Measurements from ENCODE around the gene ALDH3A1.
"Not testable (repeated sequence)": the region's sequence is repeated elsewhere in the genome, so short reads cannot be mapped to it uniquely, and the experiment has no call there.

Gene ALDH3A1

DNA sequence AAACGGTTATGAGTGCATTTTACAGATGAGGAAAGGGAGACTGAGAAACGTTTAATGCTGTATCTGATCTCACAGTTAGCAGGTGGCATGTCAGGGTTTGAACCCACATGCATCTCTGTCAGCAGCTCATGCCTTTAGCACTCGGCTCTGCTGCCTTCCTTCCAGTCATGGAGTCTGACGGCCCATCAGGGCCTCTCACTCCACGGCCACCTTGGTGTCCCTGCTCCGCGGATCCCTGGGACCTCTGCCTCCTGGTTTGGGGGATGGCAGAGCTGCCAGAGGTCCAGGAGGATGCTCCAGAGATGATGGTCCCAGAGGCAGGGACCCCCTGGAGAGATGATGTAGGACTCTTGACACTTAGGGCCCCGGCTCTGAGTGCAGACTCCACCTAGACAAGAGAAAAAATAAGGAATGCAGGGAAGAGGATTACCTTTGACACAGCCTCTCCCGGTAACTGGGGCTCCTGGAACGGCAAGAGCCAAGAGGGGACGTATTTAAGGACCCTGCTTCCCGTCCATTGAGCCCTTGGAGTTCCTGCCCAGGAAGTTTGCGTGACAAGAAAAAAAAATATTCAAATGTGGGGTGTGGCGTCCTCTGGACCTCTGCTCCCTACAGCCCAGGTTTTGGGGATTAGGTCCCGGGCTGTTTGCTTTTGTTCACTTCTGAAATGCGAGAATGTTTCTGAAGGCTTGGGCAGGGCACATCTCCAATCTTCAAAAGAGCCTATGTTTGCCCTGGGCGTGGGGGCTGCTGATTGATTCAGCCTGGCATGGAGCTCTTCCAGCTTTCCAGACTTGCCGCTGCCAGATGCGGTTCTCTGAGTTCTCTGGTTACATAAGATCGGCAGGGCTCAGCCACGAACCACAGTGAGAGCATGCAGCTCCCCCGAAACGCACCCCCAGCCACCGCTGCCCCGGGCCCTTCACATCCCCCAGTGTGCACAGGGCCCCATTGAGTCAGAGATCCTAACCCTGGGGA, at the start of gene ALDH3A1:
Gene ALDH3A1, minus strand, starts transcription at position 470 of the 978 bp plus-strand sequence. CDS start 3,169 bp downstream, outside the sequence.
- no peak for DNase-seq (ENCODE audit: low read depth, low spot score)

- DNase-seq (ENCODE audit: low read depth, low spot score): no peak
Observed at GRCh38 chr17:19796457-19796856, 48.4 kb upstream of the ALDH3A1 start.

- DNase-seq (ENCODE audit: low read depth, low spot score): no peak
Observed at GRCh38 chr17:19791918-19792550, 43.9 kb upstream of the ALDH3A1 start.

- no peak for DNase-seq (ENCODE audit: low read depth, low spot score)
Observed at GRCh38 chr17:19787733-19788357, 39.7 kb upstream of the ALDH3A1 start.

DNA sequence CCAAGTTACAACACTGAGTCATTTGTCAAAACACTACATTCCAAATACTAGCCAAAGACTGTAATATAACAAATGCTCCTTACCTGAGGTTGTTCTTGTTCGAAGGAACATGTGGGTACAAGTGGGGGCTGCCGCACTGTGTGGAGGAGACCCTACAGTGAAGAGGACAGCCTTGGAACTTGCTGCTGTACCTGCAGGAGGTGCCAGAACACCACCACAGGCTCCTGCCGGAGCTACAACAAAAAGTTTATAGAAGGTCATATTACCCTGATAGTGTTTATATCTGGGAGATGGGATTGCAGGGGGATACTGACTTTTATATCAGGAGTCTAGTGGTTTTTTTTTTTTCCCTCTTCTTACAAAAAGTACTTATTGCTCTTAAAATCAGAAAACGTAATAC, 37.8 kb upstream of the ALDH3A1 start:
- no peak for DNase-seq (ENCODE audit: low read depth, low spot score)

GRCh38 chr17:19781488-19782458, 33.7 kb upstream of the ALDH3A1 start:
- DNase-seq (ENCODE audit: low read depth, low spot score): no peak

DNA sequence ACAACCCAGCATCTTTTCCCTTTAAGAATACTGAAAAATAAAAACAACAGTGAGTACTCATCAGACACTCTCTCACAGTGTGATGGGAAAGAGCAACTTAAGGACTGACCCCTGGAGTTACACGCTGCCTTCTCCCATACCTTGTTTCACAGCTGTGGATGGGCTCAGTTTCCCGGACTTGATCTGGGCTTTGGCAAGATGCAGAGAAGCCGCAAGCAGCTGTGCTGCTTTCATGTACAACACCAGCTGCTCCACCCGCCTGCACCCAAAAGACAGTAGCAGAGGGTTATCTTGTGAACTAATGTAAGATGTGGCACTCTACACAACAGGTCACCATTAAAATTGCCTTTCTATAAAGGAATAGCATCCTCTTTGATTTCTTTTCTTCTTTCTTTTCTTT, 32.7 kb upstream of the ALDH3A1 start:
- DNase-seq (ENCODE audit: low read depth, low spot score): no peak

- no peak for DNase-seq (ENCODE audit: low read depth, low spot score)
Observed at GRCh38 chr17:19773534-19773933, 25.4 kb upstream of the ALDH3A1 start.

- no peak for DNase-seq (ENCODE audit: low read depth, low spot score)
Observed at GRCh38 chr17:19771971-19772630, 24.0 kb upstream of the ALDH3A1 start.

GRCh38 chr17:19770985-19771735, 23.1 kb upstream of the ALDH3A1 start:
- no peak for DNase-seq (ENCODE audit: low read depth, low spot score)

DNA sequence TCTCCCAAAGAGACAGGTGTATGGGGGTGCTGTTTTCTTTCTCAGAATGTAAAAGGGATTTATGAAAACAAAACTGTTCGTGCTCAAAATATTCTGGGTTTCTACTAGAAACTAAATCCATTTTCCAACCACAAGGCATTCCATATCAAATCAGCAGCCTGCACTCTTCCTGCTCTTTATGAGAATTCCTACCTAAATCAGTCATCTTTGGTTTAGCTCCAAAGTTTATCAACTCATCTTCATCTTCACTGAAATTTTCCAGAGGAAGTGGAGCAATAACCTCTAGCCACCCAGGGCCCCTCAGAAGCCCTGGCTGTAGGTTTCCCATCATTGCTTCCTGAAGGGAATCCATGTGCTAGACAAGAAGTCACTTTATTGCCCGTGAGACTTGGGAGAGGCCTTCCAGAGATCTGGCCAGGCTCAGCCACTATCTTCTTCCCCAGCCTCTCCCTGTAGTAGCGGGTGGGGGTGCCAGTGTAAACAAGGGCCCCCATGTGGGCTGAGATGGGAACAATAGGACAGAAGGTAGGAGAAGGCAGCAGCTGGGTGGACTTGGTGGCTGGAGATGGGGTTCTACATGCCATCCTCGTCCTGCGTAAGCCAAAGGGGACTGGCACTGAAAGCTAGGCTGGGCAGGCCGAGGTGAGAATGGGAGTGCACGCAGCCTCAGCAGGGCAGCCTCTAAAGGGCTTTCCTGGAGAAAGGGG, 22.0 kb upstream of the ALDH3A1 start:
- DNase-seq (ENCODE audit: low read depth, low spot score): no peak

GRCh38 chr17:19768046-19768782, 20.1 kb upstream of the ALDH3A1 start:
- no peak for DNase-seq (ENCODE audit: low read depth, low spot score)

GRCh38 chr17:19766421-19767270, 18.5 kb upstream of the ALDH3A1 start:
- peak; percentile 51 for DNase-seq (ENCODE audit: low read depth, low spot score)

DNA sequence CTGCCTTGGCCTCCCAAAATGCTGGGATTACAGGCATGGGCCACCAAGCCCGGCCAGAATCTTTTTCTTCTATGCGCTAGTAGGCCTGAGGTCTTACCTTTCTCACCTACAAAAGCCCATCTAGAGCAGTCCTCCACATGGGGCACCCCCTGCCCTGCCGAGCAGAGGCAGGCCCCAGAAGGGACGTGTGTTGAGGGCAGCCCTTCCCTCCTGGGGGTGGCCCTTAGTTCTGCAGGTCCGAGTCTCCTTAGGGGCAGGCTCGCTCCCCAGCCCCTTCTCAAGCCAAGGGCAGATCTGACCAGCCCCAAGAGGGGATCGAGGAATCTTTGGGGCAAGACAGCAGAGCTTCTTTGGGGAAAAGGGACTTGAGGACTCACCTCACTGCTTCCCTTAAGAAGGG, 17.9 kb upstream of the ALDH3A1 start:
- DNase-seq (ENCODE audit: low read depth, low spot score): no peak

GRCh38 chr17:19763991-19764390, 15.9 kb upstream of the ALDH3A1 start:
- DNase-seq (ENCODE audit: low read depth, low spot score): not testable (repeated sequence)

DNA sequence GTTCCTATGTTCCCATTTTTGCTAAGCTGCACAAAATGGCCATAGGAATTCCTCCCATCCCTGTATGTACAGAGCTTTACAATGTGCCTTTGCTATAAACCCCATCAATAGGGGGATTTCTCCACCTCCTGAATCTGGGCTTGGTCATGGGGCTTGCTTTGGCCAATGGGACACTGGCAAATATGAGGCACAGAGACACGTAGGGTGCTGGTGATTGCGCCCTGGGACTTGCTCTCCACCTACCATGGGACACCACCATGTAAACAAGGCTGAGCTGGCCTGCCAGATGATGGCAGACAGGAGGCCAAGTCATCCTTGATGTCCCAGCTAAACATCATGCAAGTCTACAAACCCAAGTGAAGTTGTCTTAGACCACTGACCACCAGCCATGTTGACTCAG, 15.3 kb upstream of the ALDH3A1 start:
- DNase-seq (ENCODE audit: low read depth, low spot score): no peak

DNA sequence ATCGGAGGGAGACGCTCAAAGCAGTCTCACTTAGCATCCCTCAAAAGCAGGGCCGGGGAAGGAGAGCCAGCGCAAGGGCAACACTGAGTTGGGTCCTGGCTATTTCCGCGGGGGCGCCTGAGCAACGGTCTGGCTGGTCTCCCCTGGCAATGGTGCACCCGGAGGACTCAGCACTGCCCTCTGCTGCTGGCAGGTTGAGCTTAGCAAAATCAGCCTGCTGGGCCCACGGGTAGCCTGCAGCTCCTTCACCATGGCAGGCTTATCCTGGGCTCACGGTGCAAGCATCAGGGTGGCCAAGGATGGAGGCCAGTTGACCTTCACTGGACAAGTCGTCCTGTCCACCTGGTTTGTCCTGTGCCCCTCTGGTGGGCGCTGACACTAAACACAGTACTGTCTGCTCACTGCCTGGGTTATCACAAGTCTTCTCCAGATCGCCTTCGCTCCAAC, 14.4 kb upstream of the ALDH3A1 start:
- no peak for DNase-seq (ENCODE audit: low read depth, low spot score)

- no peak for DNase-seq (ENCODE audit: low read depth, low spot score)
Observed at GRCh38 chr17:19760746-19761145, 12.6 kb upstream of the ALDH3A1 start.
